Testis (tissue), 3 donors: ENCODE measurements around the gene ISCU. TPM values are rescaled to one million over a fixed set of nuclear protein-coding genes. Genes with fewer than 3 reads are reported as not detected.

ENCODE experiments used
- DNase-seq: peaks from one replicate; pipeline ENCODE4 v3.0.0-alpha.2; 2019
- H3K27ac ChIP-seq, 2 donors: fragments of 200-600 bp; sonication (generic); one replicate each; pipeline ENCODE4 v1.5.1; 2019
- H3K27me3 ChIP-seq: fragments of 200-600 bp; sonication (generic); one replicate; pipeline ENCODE4 v1.5.1; 2019
- H3K36me3 ChIP-seq: fragments of 200-600 bp; sonication (generic); one replicate; pipeline ENCODE4 v1.5.1; 2017; ENCODE audit warnings: low read depth; ENCODE audit errors: missing control alignments
- H3K4me1 ChIP-seq: fragments of 200-600 bp; sonication (generic); one replicate; pipeline ENCODE4 v1.5.1; 2019
- H3K4me3 ChIP-seq, 2 donors: fragments of 200-600 bp; sonication (generic); one replicate each; pipeline ENCODE4 v1.5.1; 2017 to 2019
- H3K9me3 ChIP-seq: fragments of 200-600 bp; sonication (generic); one replicate; pipeline ENCODE4 v1.5.1; 2017
- CTCF ChIP-seq, 3 experiments: fragments of 450-650 bp in 2 of 3; fragments of 200-600 bp in 1 of 3; sonication (generic) in 1 of 3; IDR thresholded peaks; one replicate each; pipeline ENCODE4 v1.5.1; 2016 to 2019; ENCODE audit warnings: antibody characterized with exemption in 3 of 3, mild to moderate bottlenecking in 2 of 3, moderate library complexity in 1 of 3
- POLR2A ChIP-seq: fragments of 450-650 bp; IDR thresholded peaks from one replicate; pipeline ENCODE4 v1.6.1; 2017; ENCODE audit warnings: antibody characterized with exemption, mild to moderate bottlenecking, moderate library complexity
- WGBS, 2 donors: methylation state at CpG; one replicate each; pipeline ENCODE4 v1.1.5; 2018; 5-methylcytosine and 5-hydroxymethylcytosine counted together
- intact Hi-C: fragments of 100-400 bp; cut with DNase I; formaldehyde crosslinking; loops from one replicate; pipeline ENCODE4 v1.15.1; 2023; ENCODE audit warnings: low total_unique reads
- polyA plus RNA-seq: library from polyadenylated mRNA; stranded (reverse); fragments of 350-450 nt; fragmentation: Illumina TruSeq; extraction: RNeasy Lipid Tissue Mini Kit (QIAGEN cat#74804); gene quantifications from one replicate; pipeline ENCODE4 v1.2.3, GENCODE V29; 2014; ENCODE audit warnings: low read depth, low replicate concordance; ENCODE audit not compliant: insufficient read depth
- total RNA-seq, 2 donors: library from RNA; depleted of rRNA; stranded (reverse); fragments of >200 nt; gene quantifications; one replicate each; pipeline ENCODE4 v1.2.3, GENCODE V29; 2016

Gene ISCU
- total and polyA plus RNA-seq, 3 donors from 2014 or later: 217 to 238 (median 221) TPM

- intact Hi-C loops: no loop called here
- Histone ChIP-seq H3K4me1 (no peaks in the 10 kb centered on the region), H3K4me3 (no peak overlapping the region), H3K27ac (no peak overlapping the region), H3K36me3 (no peaks in the 10 kb centered on the region), H3K27me3 (no peaks in the 10 kb centered on the region), H3K9me3 (no peaks in the 10 kb centered on the region)
- TF ChIP-seq POLR2A: no peak
- TF ChIP-seq CTCF (IDR thresholded peaks at IDR 0.05): no peak
- 92 to 96% methylated on average over 9 of the region's 9 CpGs for WGBS, 2 donors
- no peak for DNase-seq
Measured at GRCh38 chr12:108530161-108530560, 32.2 kb upstream of the ISCU start.

- Histone ChIP-seq H3K36me3 (no peaks in the 10 kb centered on the region), H3K27ac (no peak overlapping the region), H3K9me3 (no peaks in the 10 kb centered on the region), H3K4me1 (no peaks in the 10 kb centered on the region), H3K27me3 (no peaks in the 10 kb centered on the region), H3K4me3 (no peak overlapping the region)
- no peak for DNase-seq
- 85 to 87% methylated on average over 14 to 15 of the region's 15 CpGs for WGBS, 2 donors
- intact Hi-C loops: no loop called here
- TF ChIP-seq CTCF (IDR thresholded peaks at IDR 0.05) (no peak), POLR2A (no peak)
Measured at GRCh38 chr12:108531929-108532848, 30.2 kb upstream of the ISCU start.

DNA sequence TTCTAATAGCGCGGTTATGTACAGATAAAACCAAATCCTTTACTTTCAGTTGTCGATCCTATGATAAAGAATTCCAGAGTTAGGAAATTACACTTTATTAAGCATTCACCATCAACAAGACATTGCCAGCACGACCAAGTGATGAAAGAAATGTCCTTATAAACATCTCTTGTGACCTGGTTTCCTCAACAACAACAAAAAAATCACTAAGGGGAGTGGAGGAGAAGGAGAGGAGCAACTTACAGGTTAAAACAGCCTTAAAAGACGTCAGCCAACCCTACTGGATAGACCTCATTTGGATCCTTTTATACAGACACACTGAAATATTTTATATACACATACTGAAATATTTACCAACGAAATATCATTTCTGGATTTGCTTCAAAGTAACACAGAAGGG lies 24.2 kb upstream of the ISCU start:
- Histone ChIP-seq H3K27ac (no peak overlapping the region), H3K4me3 (no peak overlapping the region), H3K4me1 (peaks cover 6% of the 10 kb centered on the region), H3K9me3 (no peaks in the 10 kb centered on the region), H3K27me3 (no peaks in the 10 kb centered on the region), H3K36me3 (no peaks in the 10 kb centered on the region)
- WGBS, 2 donors: 75 to 89% methylated on average over 6 of the region's 6 CpGs
- no peak for DNase-seq
- no peak for TF ChIP-seq CTCF (IDR thresholded peaks at IDR 0.05)
- TF ChIP-seq POLR2A: no peak
- intact Hi-C loops: no loop called here

DNA sequence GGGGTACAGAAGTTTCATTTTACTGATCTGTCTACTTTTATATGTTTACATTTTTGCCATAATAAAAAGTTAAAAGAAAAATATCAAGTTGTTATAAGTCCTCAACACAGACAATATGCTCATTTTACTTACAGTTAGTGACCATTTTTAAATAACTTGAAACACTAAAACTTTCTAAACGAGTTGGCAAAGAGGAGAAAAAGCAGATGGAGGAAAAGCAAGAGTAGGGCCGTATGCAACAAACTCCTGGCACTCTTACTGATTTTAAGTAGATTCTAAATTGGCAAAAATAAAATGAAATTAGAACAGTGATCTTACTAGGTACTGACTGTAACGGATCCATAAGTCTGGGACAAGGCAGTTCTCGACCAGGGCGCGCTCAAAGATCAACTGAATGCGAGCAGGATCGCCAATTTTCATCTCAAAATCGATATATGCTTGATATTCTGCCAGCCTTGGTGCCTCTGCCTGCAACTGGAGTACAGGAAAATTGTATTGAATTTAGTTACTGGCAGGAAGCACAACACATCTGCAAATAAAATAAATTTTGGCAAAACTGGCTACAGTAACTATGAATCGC lies 23.7 kb upstream of the ISCU start:
- Histone ChIP-seq H3K27ac (no peak overlapping the region), H3K36me3 (no peaks in the 10 kb centered on the region), H3K4me3 (no peak overlapping the region), H3K27me3 (no peaks in the 10 kb centered on the region), H3K4me1 (peaks cover 6% of the 10 kb centered on the region), H3K9me3 (no peaks in the 10 kb centered on the region)
- TF ChIP-seq CTCF (IDR thresholded peaks at IDR 0.05) (no peak), POLR2A (no peak)
- 91 to 92% methylated on average over 10 of the region's 10 CpGs for WGBS, 2 donors
- no peak for DNase-seq
- intact Hi-C loops: no loop called here
